ENCODE data around the gene SLC6A19. TPM values are rescaled to one million over a fixed set of nuclear protein-coding genes. Genes with fewer than 3 reads are reported as not detected.

The SLC6A19 gene
- total RNA-seq, 2 donors from 2014 or later = 0.09 to 0.15 TPM

DNA sequence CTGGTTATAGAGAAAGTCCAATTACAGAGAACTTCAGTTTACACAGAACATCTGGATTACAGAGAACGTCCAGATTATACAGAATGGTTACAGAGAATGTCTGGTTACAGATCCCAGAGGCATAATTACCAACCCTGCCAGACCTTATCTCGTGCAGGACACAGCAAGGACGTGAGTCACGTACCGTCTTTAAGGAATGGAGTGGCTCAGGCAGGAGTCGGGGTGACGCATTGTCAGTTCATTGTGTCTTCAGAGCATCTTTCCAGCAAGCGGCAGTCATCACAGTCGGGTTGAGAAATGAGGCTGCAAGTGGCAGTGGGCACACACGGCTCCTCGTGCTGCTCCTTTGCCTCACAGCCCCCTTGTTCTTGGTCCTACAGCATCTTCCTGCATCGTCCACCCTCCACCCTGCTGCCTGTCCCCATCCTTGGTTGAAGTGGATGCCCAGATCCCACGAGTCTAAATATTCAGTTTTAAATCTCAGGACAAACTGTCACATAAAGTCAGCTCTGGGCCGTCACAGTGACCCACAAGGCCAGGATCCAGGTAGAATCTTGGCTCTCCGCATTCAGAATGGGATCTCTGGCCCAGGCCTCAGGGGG is 30.0 kb upstream of the SLC6A19 start:
- H3K27ac Mint-ChIP-seq = no peak overlapping the region
- no peak overlapping the region for H3K27ac ChIP-seq (ENCODE audit: low read depth, low read length)

DNA sequence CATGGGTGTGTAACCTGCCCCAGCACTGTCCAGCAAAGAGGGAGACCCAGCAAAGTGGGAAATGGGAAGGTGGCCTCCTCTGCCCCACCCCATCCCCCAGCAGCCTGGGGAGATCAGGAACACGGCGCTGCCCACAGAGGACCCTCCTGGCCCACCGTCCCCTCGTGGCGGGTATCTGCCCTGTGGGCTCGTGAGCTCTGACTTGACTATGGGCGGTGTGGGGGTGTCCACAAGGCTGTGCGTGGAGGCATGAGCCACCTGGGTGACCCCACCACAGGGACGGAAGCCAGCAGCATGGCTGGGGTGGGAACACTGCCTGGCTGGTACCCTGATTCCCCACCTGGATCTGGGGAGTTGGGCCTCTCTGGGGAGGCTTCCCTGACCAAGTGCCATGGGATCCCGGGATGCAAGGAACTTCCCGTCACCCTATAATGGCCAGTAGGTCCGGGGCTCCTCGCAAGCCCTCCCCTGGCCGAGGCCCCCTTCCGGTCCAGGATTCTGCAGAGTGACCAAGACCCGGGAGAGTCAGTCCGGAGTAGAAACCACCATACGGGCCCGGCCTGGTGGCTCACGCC is 29.3 kb upstream of the SLC6A19 start:
- WGBS, 2 experiments (ENCODE audit: insufficient coverage in 1 of 2, insufficient read length in 1 of 2) = 95 to 96% methylated on average over 16 to 20 of the region's 20 CpGs
- Histone ChIP-seq H3K27ac (ENCODE audit: low read depth, low read length) (no peak overlapping the region), H3K9me3 (ENCODE audit: control insufficient read depth, low read length) (no peaks in the 10 kb centered on the region), H3K4me1 (ENCODE audit: control insufficient read depth, insufficient read depth, low read length) (peaks cover 3% of the 10 kb centered on the region), H3K27me3 (ENCODE audit: control insufficient read depth, insufficient read depth, low read length, poor library complexity, severe bottlenecking) (no peaks in the 10 kb centered on the region), H3K9ac (ENCODE audit: extremely low read depth, low read length, poor library complexity, severe bottlenecking) (no peak overlapping the region), H3K36me3 (ENCODE audit: control insufficient read depth, insufficient read depth, low read length) (no peaks in the 10 kb centered on the region), H3K4me3 (ENCODE audit: low read length) (no peak overlapping the region)
- TF ChIP-seq, protein P1, sequence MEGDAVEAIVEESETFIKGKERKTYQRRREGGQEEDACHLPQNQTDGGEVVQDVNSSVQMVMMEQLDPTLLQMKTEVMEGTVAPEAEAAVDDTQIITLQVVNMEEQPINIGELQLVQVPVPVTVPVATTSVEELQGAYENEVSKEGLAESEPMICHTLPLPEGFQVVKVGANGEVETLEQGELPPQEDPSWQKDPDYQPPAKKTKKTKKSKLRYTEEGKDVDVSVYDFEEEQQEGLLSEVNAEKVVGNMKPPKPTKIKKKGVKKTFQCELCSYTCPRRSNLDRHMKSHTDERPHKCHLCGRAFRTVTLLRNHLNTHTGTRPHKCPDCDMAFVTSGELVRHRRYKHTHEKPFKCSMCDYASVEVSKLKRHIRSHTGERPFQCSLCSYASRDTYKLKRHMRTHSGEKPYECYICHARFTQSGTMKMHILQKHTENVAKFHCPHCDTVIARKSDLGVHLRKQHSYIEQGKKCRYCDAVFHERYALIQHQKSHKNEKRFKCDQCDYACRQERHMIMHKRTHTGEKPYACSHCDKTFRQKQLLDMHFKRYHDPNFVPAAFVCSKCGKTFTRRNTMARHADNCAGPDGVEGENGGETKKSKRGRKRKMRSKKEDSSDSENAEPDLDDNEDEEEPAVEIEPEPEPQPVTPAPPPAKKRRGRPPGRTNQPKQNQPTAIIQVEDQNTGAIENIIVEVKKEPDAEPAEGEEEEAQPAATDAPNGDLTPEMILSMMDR (conservative IDR thresholded peaks at IDR 0.05) = no peak
- peaks cover 4% of the 10 kb centered on the region for H3K27me3 Mint-ChIP-seq (ENCODE audit: insufficient read depth)
- no peaks in the 10 kb centered on the region for H3K9me3 Mint-ChIP-seq
- H3K4me1 Mint-ChIP-seq = peaks cover 3% of the 10 kb centered on the region
- H3K36me3 Mint-ChIP-seq (ENCODE audit: low read depth) = no peaks in the 10 kb centered on the region
- H3K4me3 Mint-ChIP-seq = no peak overlapping the region
- no peak overlapping the region for H3K27ac Mint-ChIP-seq
- DNase-seq = no peak

More for the DNA sequence above, 30.0 kb upstream of the SLC6A19 start:
- Histone ChIP-seq H3K27me3 (ENCODE audit: control insufficient read depth, insufficient read depth, low read length, poor library complexity, severe bottlenecking) (no peaks in the 10 kb centered on the region), H3K4me3 (ENCODE audit: low read length) (no peak overlapping the region), H3K36me3 (ENCODE audit: control insufficient read depth, insufficient read depth, low read length) (no peaks in the 10 kb centered on the region), H3K9me3 (ENCODE audit: control insufficient read depth, low read length) (no peaks in the 10 kb centered on the region), H3K9ac (ENCODE audit: extremely low read depth, low read length, poor library complexity, severe bottlenecking) (no peak overlapping the region), H3K4me1 (ENCODE audit: control insufficient read depth, insufficient read depth, low read length) (peaks cover 3% of the 10 kb centered on the region)
- no peak overlapping the region for H3K4me3 Mint-ChIP-seq
- WGBS, 2 experiments (ENCODE audit: insufficient coverage in 1 of 2, insufficient read length in 1 of 2) = 88 to 96% methylated on average over 15 of the region's 15 CpGs
- no peaks in the 10 kb centered on the region for H3K9me3 Mint-ChIP-seq
- peaks cover 4% of the 10 kb centered on the region for H3K27me3 Mint-ChIP-seq (ENCODE audit: insufficient read depth)
- DNase-seq = no peak
- H3K36me3 Mint-ChIP-seq (ENCODE audit: low read depth) = no peaks in the 10 kb centered on the region
- peaks cover 3% of the 10 kb centered on the region for H3K4me1 Mint-ChIP-seq
- TF ChIP-seq, protein P1 (conservative IDR thresholded peaks at IDR 0.05) = no peak

DNA sequence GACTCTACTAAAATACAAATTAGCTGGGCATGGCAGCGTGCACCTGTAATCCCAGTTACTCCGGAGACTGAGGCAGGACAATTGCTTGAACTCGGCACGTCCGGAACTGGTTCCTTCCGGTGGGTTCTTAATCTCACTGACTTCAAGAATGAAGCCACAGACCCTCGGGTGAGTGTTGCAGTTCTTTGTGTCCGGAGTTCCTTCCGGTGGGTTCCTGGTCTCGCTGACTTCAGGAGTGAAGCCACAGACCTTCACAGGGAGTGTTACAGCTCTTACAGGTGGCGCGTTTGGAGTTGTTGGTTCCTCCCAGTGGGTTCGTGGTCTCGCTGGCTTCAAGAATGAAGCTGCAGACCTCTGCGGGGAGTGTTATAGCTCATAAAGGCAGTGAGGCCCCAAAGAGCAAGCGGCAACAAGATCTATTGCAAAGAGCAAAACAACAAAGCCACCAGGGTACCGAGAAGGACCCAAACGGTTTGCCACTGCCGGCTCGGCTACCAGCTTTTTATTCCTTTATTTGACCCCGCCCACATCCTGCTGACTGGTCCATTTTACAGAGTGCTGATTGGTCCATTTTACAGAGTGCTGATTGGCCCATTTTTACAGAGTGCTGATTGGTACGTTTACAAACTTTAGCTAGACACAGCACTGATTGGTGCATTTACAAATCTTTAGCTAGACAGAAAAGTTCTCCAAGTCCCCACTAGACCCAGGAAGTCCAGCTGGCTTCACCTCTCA is 28.6 kb upstream of the SLC6A19 start:
- Histone ChIP-seq H3K27ac (ENCODE audit: low read depth, low read length) (no peak overlapping the region), H3K9ac (ENCODE audit: extremely low read depth, low read length, poor library complexity, severe bottlenecking) (no peak overlapping the region), H3K27me3 (ENCODE audit: control insufficient read depth, insufficient read depth, low read length, poor library complexity, severe bottlenecking) (no peaks in the 10 kb centered on the region), H3K4me1 (ENCODE audit: control insufficient read depth, insufficient read depth, low read length) (peaks cover 2% of the 10 kb centered on the region), H3K36me3 (ENCODE audit: control insufficient read depth, insufficient read depth, low read length) (no peaks in the 10 kb centered on the region), H3K4me3 (ENCODE audit: low read length) (no peak overlapping the region), H3K9me3 (ENCODE audit: control insufficient read depth, low read length) (no peaks in the 10 kb centered on the region)
- H3K27ac Mint-ChIP-seq = no peak overlapping the region
- TF ChIP-seq, protein P1 (conservative IDR thresholded peaks at IDR 0.05) = no peak
- H3K4me1 Mint-ChIP-seq = peaks cover 3% of the 10 kb centered on the region
- H3K36me3 Mint-ChIP-seq (ENCODE audit: low read depth) = no peaks in the 10 kb centered on the region
- DNase-seq = no peak
- 95% methylated on average over 22 of the region's 22 CpGs for WGBS, 2 experiments (ENCODE audit: insufficient coverage in 1 of 2, insufficient read length in 1 of 2)
- no peaks in the 10 kb centered on the region for H3K9me3 Mint-ChIP-seq
- peaks cover 4% of the 10 kb centered on the region for H3K27me3 Mint-ChIP-seq (ENCODE audit: insufficient read depth)
- no peak overlapping the region for H3K4me3 Mint-ChIP-seq

All from endodermal cell (in vitro differentiated cells).